SK-N-SH (cell line): Measurements from ENCODE around the gene FAT1. TPM values are rescaled to one million over a fixed set of nuclear protein-coding genes. Genes with fewer than 3 reads are reported as not detected.

Source experiments
- CTCF ChIA-PET: fragments of 300-600, 350-600 bp; formaldehyde crosslinking; extraction: SDS; loops from one replicate; lab custom pipeline; 2021; lab: Yijun Ruan, JAX
- POLR2A ChIA-PET: fragments of 350-600 bp; sonication (Branson Sonifier 250); formaldehyde crosslinking; extraction: SDS; loops from one replicate; lab custom pipeline; 2020; ENCODE audit warnings: antibody characterized with exemption, inconsistent platforms; lab: Yijun Ruan, JAX
- DNase-seq: peaks from one replicate; pipeline ENCODE4 v3.0.0; 2012
- H2AFZ ChIP-seq: fragments of 200-600 bp; sonication (generic); 2 replicates; pipeline ENCODE4 v1.8.1; 2016; ENCODE audit warnings: antibody characterized with exemption, mild to moderate bottlenecking, low read depth
- H3F3A ChIP-seq: fragments of 200-600 bp; sonication (generic); replicated peaks from 2 replicates; pipeline ENCODE3; 2016; ENCODE audit warnings: antibody characterized with exemption, mild to moderate bottlenecking; ENCODE audit not compliant: insufficient read depth
- H3K27ac ChIP-seq, 2 experiments: fragments of 200-500 bp in 1 of 2; fragments of 200-600 bp in 1 of 2; sonication (Bioruptor generic) in 1 of 2; sonication (generic), shearing (Covaris generic) in 1 of 2; 2 replicates each; pipeline versions ENCODE4 v1.5.1 to v1.6.1; 2014 to 2016; ENCODE audit warnings: low read depth in 2 of 2, inconsistent platforms in 1 of 2, low read length in 1 of 2, mild to moderate bottlenecking in 1 of 2, mixed read lengths in 1 of 2
- H3K27me3 ChIP-seq: fragments of 200-600 bp; sonication (generic), shearing (Covaris generic); 2 replicates; pipeline ENCODE4 v1.6.1; 2016; ENCODE audit warnings: mixed run types; ENCODE audit not compliant: insufficient read depth
- H3K36me3 ChIP-seq, 2 experiments: fragments of 200-500 bp in 1 of 2; fragments of 200-600 bp in 1 of 2; sonication (Bioruptor generic) in 1 of 2; sonication (generic) in 1 of 2; replicated peaks in 1 of 2; 2 replicates each; pipeline versions ENCODE3 to v1.5.1; 2014 to 2016; ENCODE audit warnings: low read length in 1 of 2, mild to moderate bottlenecking in 1 of 2; ENCODE audit not compliant: insufficient read depth in 2 of 2, control insufficient read depth in 1 of 2
- H3K4me1 ChIP-seq, 2 experiments: fragments of 200-500 bp in 1 of 2; fragments of 200-600 bp in 1 of 2; sonication (Bioruptor generic) in 1 of 2; sonication (generic), shearing (Covaris generic) in 1 of 2; 2 replicates each; pipeline versions ENCODE4 v1.5.1 to v1.6.1; 2014 to 2016; ENCODE audit warnings: low read depth in 1 of 2, low read length in 1 of 2, mixed run types in 1 of 2; ENCODE audit not compliant: insufficient read depth in 2 of 2, control insufficient read depth in 1 of 2
- H3K4me2 ChIP-seq: fragments of 200-600 bp; sonication (generic), shearing (Covaris generic); 2 replicates; pipeline ENCODE4 v1.6.1; 2017; ENCODE audit warnings: mixed run types
- H3K4me3 ChIP-seq, 2 experiments: fragments of 200-500 bp in 1 of 2; fragments of 200-600 bp in 1 of 2; sonication (Bioruptor generic) in 1 of 2; sonication (generic), shearing (Covaris generic) in 1 of 2; 2 replicates each; pipeline versions ENCODE4 v1.5.1 to v1.8.1; 2014 to 2016; ENCODE audit warnings: low read depth in 2 of 2, inconsistent platforms in 1 of 2, low read length in 1 of 2, mild to moderate bottlenecking in 1 of 2, mixed read lengths in 1 of 2, moderate library complexity in 1 of 2
- H3K79me2 ChIP-seq: fragments of 200-600 bp; sonication (generic); 2 replicates; pipeline ENCODE4 v1.8.1; 2017; ENCODE audit warnings: mild to moderate bottlenecking; ENCODE audit not compliant: insufficient read depth
- H3K9ac ChIP-seq: fragments of 200-600 bp; sonication (generic); 2 replicates; pipeline ENCODE4 v1.6.1; 2017; ENCODE audit warnings: mixed run types
- H3K9me2 ChIP-seq: fragments of 200-600 bp; sonication (generic); 2 replicates; pipeline ENCODE4 v1.6.1; 2017; ENCODE audit warnings: mixed run types
- H3K9me3 ChIP-seq: fragments of 200-600 bp; sonication (generic); 2 replicates; pipeline ENCODE4 v1.6.1; 2017; ENCODE audit warnings: mixed run types, mild to moderate bottlenecking, moderate library complexity
- H4K20me1 ChIP-seq: fragments of 200-600 bp; sonication (generic); 2 replicates; pipeline ENCODE4 v1.6.1; 2017; ENCODE audit warnings: mild to moderate bottlenecking, mixed run types; ENCODE audit not compliant: insufficient read depth
- ELF1 ChIP-seq: IDR thresholded peaks from 2 replicates; pipeline ENCODE4 v1.4.0; 2012
- EP300 ChIP-seq, 2 experiments: IDR thresholded peaks; 2 replicates each; pipeline versions ENCODE4 v1.4.0 to v1.6.1; 2012; ENCODE audit warnings: borderline replicate concordance in 1 of 2, low read depth in 1 of 2, low read length in 1 of 2
- EZH2phosphoT487 ChIP-seq: fragments of 200-600 bp; sonication (generic); IDR thresholded peaks from 2 replicates; pipeline ENCODE4 v1.6.1; 2017; ENCODE audit warnings: low read depth, mixed run types, mild to moderate bottlenecking, antibody characterized with exemption, moderate library complexity, borderline replicate concordance
- FOSL2 ChIP-seq: IDR thresholded peaks from 2 replicates; pipeline ENCODE4 v1.4.0; 2012; ENCODE audit warnings: low read depth, mild to moderate bottlenecking, moderate library complexity, borderline replicate concordance
- FOXJ3 ChIP-seq: sonication (generic); formaldehyde crosslinking; IDR thresholded peaks from 2 replicates; pipeline ENCODE4 v1.5.1; 2020; ENCODE audit warnings: mild to moderate bottlenecking, missing genetic modification reagents
- GABPA ChIP-seq: IDR thresholded peaks from 2 replicates; pipeline ENCODE4 v1.4.0; 2012; ENCODE audit warnings: low read depth, mild to moderate bottlenecking
- MEF2A ChIP-seq: IDR thresholded peaks from 2 replicates; pipeline ENCODE4 v1.4.0; 2012; ENCODE audit warnings: low read depth, borderline replicate concordance
- MXI1 ChIP-seq: IDR thresholded peaks from 2 replicates; pipeline ENCODE4 v1.6.1; 2012; ENCODE audit warnings: mild to moderate bottlenecking, low read depth, low read length, improper control_type of control experiment
- RAD21 ChIP-seq: IDR thresholded peaks from 2 replicates; pipeline ENCODE4 v1.6.1; 2012; ENCODE audit warnings: mild to moderate bottlenecking, low read length
- RFX5 ChIP-seq: IDR thresholded peaks from 2 replicates; pipeline ENCODE4 v1.6.1; 2012; ENCODE audit warnings: mild to moderate bottlenecking, improper control_type of control experiment, low read length
- RXRA ChIP-seq: IDR thresholded peaks from 2 replicates; pipeline ENCODE4 v1.4.0; 2012; ENCODE audit warnings: low read depth, mild to moderate bottlenecking, borderline replicate concordance
- SIN3A ChIP-seq: IDR thresholded peaks from 2 replicates; pipeline ENCODE4 v1.6.1; 2012; ENCODE audit warnings: low read depth, mild to moderate bottlenecking, low read length, moderate library complexity, borderline replicate concordance
- TCF12 ChIP-seq: IDR thresholded peaks from 2 replicates; pipeline ENCODE4 v1.4.0; 2012
- TEAD4 ChIP-seq: IDR thresholded peaks from 2 replicates; pipeline ENCODE4 v1.4.0; 2012; ENCODE audit warnings: mild to moderate bottlenecking, borderline replicate concordance; ENCODE audit not compliant: insufficient read depth
- WGBS: methylation state at CpG from one replicate; pipeline ENCODE4 v1.1.6; 2017; ENCODE audit warnings: low lambda C conversion rate; 5-methylcytosine and 5-hydroxymethylcytosine counted together
- polyA plus RNA-seq, 3 experiments: library from polyadenylated mRNA; depleted of rRNA; stranded (reverse); fragments of >200 nt; gene quantifications; 2 replicates each; pipeline ENCODE4 v1.2.3, GENCODE V29; 2012
- TF ChIP-seq, protein P1 (sequence below): fragments of 150-350 bp; IDR thresholded peaks from 2 replicates; pipeline ENCODE4 v1.6.1; 2016; ENCODE audit warnings: mild to moderate bottlenecking, low read depth, low read length
- TF ChIP-seq, protein P2 (sequence below): IDR thresholded peaks from 2 replicates; pipeline ENCODE4 v1.4.0; 2012; ENCODE audit warnings: low read depth, borderline replicate concordance

The FAT1 gene
- polyA plus RNA-seq, 1 of the 3 experiments (the other 2 are of a cell fraction) = 41.3 TPM

DNA sequence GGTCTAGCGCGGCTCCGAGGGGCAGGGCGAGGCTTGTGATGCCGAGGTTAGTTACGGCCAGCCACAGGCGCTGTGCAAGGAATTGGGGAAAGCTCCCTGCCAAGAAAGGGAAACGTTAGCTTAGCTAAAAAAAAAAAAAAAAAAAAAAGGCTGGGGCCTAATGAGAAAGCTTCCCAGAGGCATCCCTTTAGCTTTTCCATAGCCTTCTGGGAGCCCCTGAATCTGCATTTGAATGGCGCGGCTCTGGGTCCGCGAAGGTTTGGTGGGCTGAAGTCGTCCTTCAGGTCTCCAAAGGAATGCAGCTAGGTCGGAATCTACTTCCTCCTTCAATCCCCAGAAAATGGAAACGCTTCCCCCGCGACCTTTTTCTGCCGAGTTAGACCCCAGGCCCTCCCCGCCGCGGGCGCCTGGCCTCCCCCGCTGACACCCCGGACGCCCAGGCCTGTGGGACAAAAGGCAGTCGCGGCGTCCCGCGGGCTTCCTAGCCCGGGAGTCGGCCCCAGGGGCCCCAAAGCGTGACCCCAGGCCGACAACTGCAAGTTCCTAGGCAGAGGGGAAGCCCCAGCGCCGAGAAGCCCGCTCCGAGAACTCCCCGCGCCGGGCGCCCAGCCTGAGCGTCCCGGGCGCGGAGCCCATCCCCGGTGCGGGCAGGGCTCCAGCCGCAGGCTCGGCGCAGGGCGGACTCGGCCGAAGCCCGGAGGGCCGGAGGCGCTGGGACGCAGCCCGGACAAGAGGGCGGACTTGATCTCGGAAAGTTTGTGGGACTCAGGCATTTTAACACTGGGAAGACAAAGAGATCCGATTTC is 605 bp upstream of the FAT1 start:
- H3K79me2 ChIP-seq = peaks cover 62% of the 10 kb centered on the region
- peaks cover 13% of the 10 kb centered on the region; the same call in 1 of the 2 replicates for H3K9me3 ChIP-seq
- CTCF ChIA-PET = no interaction called here
- H3K9ac ChIP-seq = peak overlapping the region; percentile 86
- 5% methylated on average over 18 of the region's 62 CpGs for WGBS
- TF ChIP-seq, protein P1, sequence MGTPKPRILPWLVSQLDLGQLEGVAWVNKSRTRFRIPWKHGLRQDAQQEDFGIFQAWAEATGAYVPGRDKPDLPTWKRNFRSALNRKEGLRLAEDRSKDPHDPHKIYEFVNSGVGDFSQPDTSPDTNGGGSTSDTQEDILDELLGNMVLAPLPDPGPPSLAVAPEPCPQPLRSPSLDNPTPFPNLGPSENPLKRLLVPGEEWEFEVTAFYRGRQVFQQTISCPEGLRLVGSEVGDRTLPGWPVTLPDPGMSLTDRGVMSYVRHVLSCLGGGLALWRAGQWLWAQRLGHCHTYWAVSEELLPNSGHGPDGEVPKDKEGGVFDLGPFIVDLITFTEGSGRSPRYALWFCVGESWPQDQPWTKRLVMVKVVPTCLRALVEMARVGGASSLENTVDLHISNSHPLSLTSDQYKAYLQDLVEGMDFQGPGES = no peak
- TF ChIP-seq RAD21 (no peak), EP300 (IDR thresholded peaks at IDR 0.05; ENCODE audit: borderline replicate concordance in 1 of 2, low read depth in 1 of 2, low read length in 1 of 2) (no peak), SIN3A (no peak), GABPA (no peak), FOSL2 (no peak), ELF1 (no peak), FOXJ3 (CRISPR knock-in tag) (no peak), TCF12 (no peak), EZH2phosphoT487 (no peak), RFX5 (no peak)
- TF ChIP-seq, protein P2, sequence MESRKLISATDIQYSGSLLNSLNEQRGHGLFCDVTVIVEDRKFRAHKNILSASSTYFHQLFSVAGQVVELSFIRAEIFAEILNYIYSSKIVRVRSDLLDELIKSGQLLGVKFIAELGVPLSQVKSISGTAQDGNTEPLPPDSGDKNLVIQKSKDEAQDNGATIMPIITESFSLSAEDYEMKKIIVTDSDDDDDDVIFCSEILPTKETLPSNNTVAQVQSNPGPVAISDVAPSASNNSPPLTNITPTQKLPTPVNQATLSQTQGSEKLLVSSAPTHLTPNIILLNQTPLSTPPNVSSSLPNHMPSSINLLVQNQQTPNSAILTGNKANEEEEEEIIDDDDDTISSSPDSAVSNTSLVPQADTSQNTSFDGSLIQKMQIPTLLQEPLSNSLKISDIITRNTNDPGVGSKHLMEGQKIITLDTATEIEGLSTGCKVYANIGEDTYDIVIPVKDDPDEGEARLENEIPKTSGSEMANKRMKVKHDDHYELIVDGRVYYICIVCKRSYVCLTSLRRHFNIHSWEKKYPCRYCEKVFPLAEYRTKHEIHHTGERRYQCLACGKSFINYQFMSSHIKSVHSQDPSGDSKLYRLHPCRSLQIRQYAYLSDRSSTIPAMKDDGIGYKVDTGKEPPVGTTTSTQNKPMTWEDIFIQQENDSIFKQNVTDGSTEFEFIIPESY = no peak
- TF ChIP-seq, all 33 proteins: peak for 0
- H3K9me2 ChIP-seq = no peaks in the 10 kb centered on the region
- H3K4me1 ChIP-seq = peaks cover 0 to 4% of the 10 kb centered on the region in 2 experiments; a peak in 3 of 4 replicates
- POLR2A ChIA-PET = no interaction called here
- H3F3A ChIP-seq = no peaks in the 10 kb centered on the region
- no peaks in the 10 kb centered on the region for H3K36me3 ChIP-seq
- peak overlapping the region in 1 of 2 experiments; percentile 77; a peak in 3 of 4 replicates for H3K27ac ChIP-seq
- H4K20me1 ChIP-seq = peaks cover 8% of the 10 kb centered on the region; the same call in 1 of the 2 replicates
- peak overlapping the region; percentile 38; the same call in 1 of the 2 replicates for H2AFZ ChIP-seq
- DNase-seq = peak; percentile 60
- peak overlapping the region; percentile 85 for H3K4me2 ChIP-seq
- peaks cover 20% of the 10 kb centered on the region; the same call in 1 of the 2 replicates for H3K27me3 ChIP-seq
- H3K4me3 ChIP-seq = peak overlapping the region; percentile 60 to 74

DNA sequence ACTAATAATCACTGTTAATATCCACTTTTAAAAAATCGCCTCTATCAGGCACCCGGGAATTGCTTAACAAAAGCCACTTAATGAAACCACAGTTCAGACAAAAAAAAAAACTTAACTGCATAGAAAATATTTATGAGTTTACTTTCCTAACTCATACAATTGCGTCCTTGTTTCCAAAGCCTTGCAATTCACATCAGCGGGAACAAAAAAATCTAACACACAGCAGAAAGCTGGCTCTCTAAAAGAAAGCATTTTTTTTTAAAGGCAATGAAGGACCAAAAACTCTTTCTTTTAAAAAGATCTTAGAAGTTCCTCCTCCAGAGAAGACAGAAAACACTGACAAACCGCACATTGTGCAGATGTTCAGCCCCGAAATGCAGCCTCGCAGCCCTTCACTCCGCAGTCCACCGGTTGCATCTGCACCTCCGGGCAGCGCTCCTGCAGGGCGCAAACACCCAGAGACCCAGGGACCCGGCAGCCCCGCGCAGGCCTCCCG is 812 bp downstream of the FAT1 start:
- H3K36me3 ChIP-seq = no peaks in the 10 kb centered on the region
- H3K4me2 ChIP-seq = peak overlapping the region; percentile 71
- no peaks in the 10 kb centered on the region for H3K9me2 ChIP-seq
- 6% methylated on average over 12 of the region's 16 CpGs for WGBS
- no peaks in the 10 kb centered on the region for H3F3A ChIP-seq
- peaks cover 8% of the 10 kb centered on the region; the same call in 1 of the 2 replicates for H4K20me1 ChIP-seq
- peak overlapping the region; percentile 86 for H3K9ac ChIP-seq
- peak overlapping the region; percentile 4; the same call in 1 of the 2 replicates for H2AFZ ChIP-seq
- TF ChIP-seq RXRA = no peak
- TF ChIP-seq MEF2A = no peak
- TF ChIP-seq TEAD4 = no peak
- TF ChIP-seq MXI1 = no peak
- peaks cover 76% of the 10 kb centered on the region for H3K79me2 ChIP-seq
- no peaks in the 10 kb centered on the region; a peak in 3 of 4 replicates for H3K4me1 ChIP-seq
- H3K9me3 ChIP-seq = peaks cover 13% of the 10 kb centered on the region; the same call in 1 of the 2 replicates
- DNase-seq = no peak
- H3K27ac ChIP-seq = peak overlapping the region in 1 of 2 experiments; percentile 47; a peak in 1 of 4 replicates
- H3K27me3 ChIP-seq = peaks cover 20% of the 10 kb centered on the region; the same call in 1 of the 2 replicates
- ChIA-PET POLR2A (no interaction called here), CTCF (interaction anchor here (1.6 kb wide), 1 partner anchor 53 kb away, joined by 3 read pairs; no protein-coding TSS in a partner anchor)
- H3K4me3 ChIP-seq = peak overlapping the region; percentile 60 to 74
